Measurements from ENCODE around the gene PHETA2. TPM values are rescaled to one million over a fixed set of nuclear protein-coding genes. Genes with fewer than 3 reads are reported as not detected.
A peak's percentile ranks its signal among the peaks of the same experiment; 100 is the strongest.

PHETA2 gene
- total RNA-seq = 7.8 to 8.3 TPM (median 8.1 TPM) in 3 replicates

- H3K4me3 Mint-ChIP-seq = peak within 1 kb of the TSS; percentile 48
- no peaks in the 10 kb centered on the region for H3K36me3 Mint-ChIP-seq
- peak within 1 kb of the TSS; percentile 67 for H3K27ac Mint-ChIP-seq
- no peaks in the 10 kb centered on the region for H3K9me3 Mint-ChIP-seq
- H3K4me1 Mint-ChIP-seq = peaks cover 48% of the 10 kb centered on the region
- DNase-seq (ENCODE audit: low spot score in 2 of 2, unreplicated experiment in 2 of 2) = peak in 1 of 2 experiments; percentile 42
- H3K27me3 Mint-ChIP-seq (ENCODE audit: low read depth) = no peaks in the 10 kb centered on the region
- peak; percentile 37 for TF ChIP-seq CTCF (IDR thresholded peaks at IDR 0.05; ENCODE audit: unreplicated experiment)
Observed at GRCh38 chr22:42074132-42074811, at the start of gene PHETA2. Gene PHETA2 (plus strand): TSS chr22:42074248. CDS start chr22:42077294, 3,046 bp downstream.

- no peaks in the 10 kb centered on the region for H3K9me3 Mint-ChIP-seq
- DNase-seq (ENCODE audit: low spot score in 2 of 2, unreplicated experiment in 2 of 2) = no peak
- H3K27ac Mint-ChIP-seq = no peak overlapping the region
Observed at GRCh38 chr22:42025421-42025820, 48.6 kb upstream of the PHETA2 start.

GRCh38 chr22:42026705-42027104, 47.3 kb upstream of the PHETA2 start:
- H3K36me3 Mint-ChIP-seq = no peaks in the 10 kb centered on the region
- no peaks in the 10 kb centered on the region for H3K4me1 Mint-ChIP-seq
- no peak for TF ChIP-seq CTCF (IDR thresholded peaks at IDR 0.05; ENCODE audit: unreplicated experiment)
- no peak overlapping the region for H3K4me3 Mint-ChIP-seq
- H3K9me3 Mint-ChIP-seq = no peaks in the 10 kb centered on the region
- no peak for DNase-seq (ENCODE audit: low spot score in 2 of 2, unreplicated experiment in 2 of 2)
- no peak overlapping the region for H3K27ac Mint-ChIP-seq
- H3K27me3 Mint-ChIP-seq (ENCODE audit: low read depth) = peaks cover 25% of the 10 kb centered on the region

More at GRCh38 chr22:42025421-42025820, 48.6 kb upstream of the PHETA2 start:
- TF ChIP-seq CTCF (IDR thresholded peaks at IDR 0.05; ENCODE audit: unreplicated experiment) = no peak
- no peaks in the 10 kb centered on the region for H3K36me3 Mint-ChIP-seq
- peaks cover 15% of the 10 kb centered on the region for H3K27me3 Mint-ChIP-seq (ENCODE audit: low read depth)
- no peaks in the 10 kb centered on the region for H3K4me1 Mint-ChIP-seq
- no peak overlapping the region for H3K4me3 Mint-ChIP-seq

GRCh38 chr22:42033263-42034181, 40.5 kb upstream of the PHETA2 start:
- Mint-ChIP-seq H3K9me3 (peaks cover 4% of the 10 kb centered on the region), H3K36me3 (no peaks in the 10 kb centered on the region), H3K4me3 (no peak overlapping the region), H3K27me3 (ENCODE audit: low read depth) (peaks cover 31% of the 10 kb centered on the region), H3K27ac (no peak overlapping the region), H3K4me1 (no peaks in the 10 kb centered on the region)
- DNase-seq (ENCODE audit: low spot score in 2 of 2, unreplicated experiment in 2 of 2) = no peak
- no peak for TF ChIP-seq CTCF (IDR thresholded peaks at IDR 0.05; ENCODE audit: unreplicated experiment)

GRCh38 chr22:42035256-42035655, 38.8 kb upstream of the PHETA2 start:
- no peak for TF ChIP-seq CTCF (IDR thresholded peaks at IDR 0.05; ENCODE audit: unreplicated experiment)
- no peaks in the 10 kb centered on the region for H3K4me1 Mint-ChIP-seq
- peaks cover 4% of the 10 kb centered on the region for H3K9me3 Mint-ChIP-seq
- no peaks in the 10 kb centered on the region for H3K36me3 Mint-ChIP-seq
- DNase-seq (ENCODE audit: low spot score in 2 of 2, unreplicated experiment in 2 of 2) = no peak
- H3K27ac Mint-ChIP-seq = no peak overlapping the region
- H3K27me3 Mint-ChIP-seq (ENCODE audit: low read depth) = peaks cover 29% of the 10 kb centered on the region
- no peak overlapping the region for H3K4me3 Mint-ChIP-seq

Measured in mesothelial cell of epicardium (in vitro differentiated cells).